HG02798 (cell line): Measurements from ENCODE around the gene TOP3B.
"Not testable (repeated sequence)": the region's sequence is repeated elsewhere in the genome, so short reads cannot be mapped to it uniquely, and the experiment has no call there.

Experiments
- ATAC-seq: cut with Tn5 transposase; IDR thresholded peaks from one replicate; pipeline ENCODE4 v1.9.1; 2021; ENCODE audit warnings: mild to moderate bottlenecking; ENCODE audit not compliant: unreplicated experiment, poor library complexity

The TOP3B gene

GRCh38 chr22:21914033-21914642 is 68.4 kb downstream of the TOP3B start:
- ATAC-seq = not testable (repeated sequence)

DNA sequence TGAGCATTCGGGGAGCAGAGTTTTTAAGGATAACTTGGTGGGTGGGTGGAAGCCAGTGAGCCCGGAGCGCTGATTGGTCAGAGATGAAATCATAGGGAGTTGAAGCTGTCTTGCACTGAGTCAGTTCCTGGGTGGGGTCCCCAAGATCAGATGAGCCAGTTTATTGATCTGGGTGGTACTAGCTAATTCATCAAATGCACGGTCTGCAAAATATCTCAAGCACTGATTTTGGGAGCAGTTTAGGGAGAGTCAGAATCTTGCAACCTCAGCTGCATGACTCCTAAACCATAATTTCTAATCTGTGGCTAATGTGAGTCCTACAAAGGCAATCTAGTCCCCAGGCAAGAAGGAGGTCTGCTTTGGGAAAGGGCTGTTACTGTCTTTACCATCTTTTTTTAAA is 72.2 kb downstream of the TOP3B start:
- not testable (repeated sequence) for ATAC-seq

- ATAC-seq = no peak
Measured at GRCh38 chr22:21909871-21910270, 72.7 kb downstream of the TOP3B start.

DNA sequence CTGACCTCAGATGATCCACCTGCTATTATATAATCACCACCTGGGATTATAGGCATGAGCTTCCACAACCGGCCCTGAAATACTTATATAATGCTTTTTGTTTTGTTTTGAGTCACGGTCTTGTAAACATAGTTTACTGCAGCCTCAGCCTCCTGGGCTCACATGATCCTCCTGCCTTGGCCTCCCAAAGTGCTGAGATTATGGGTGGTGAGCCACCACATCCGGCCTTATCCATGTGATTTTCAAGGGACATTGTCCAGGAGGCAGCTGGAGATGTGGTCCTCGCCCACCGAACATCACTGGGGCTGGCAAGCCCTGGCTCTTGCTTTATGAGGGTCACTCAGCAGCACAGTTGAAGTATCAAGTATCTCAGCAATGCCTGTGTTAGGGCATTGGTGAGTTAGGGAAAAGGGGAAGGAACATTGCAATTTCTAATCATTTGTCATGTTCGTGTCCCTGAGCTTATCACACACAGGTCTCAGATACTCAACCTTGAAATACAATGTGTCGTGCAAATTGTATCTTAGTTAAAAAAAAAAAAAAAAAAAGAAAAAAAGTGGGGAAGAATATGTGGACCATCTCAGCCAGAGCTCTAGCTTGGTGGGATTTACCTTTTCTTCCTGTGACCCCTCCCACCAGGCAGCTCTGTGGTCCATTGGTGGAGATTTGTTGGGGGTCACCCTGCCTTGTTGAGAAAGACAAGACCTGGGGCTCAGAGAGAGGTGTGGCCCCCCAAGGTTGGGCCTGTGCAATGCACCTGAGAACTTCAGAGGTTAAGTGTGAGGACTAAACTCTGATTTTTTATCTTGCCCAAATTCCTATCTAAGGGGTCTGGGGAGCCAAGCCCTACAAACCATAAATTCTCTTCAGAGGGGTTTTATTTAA is 74.7 kb downstream of the TOP3B start:
- no peak for ATAC-seq
